ENCODE measurements around the gene SPATA6.
"Not testable (repeated sequence)": the region's sequence is repeated elsewhere in the genome, so short reads cannot be mapped to it uniquely, and the experiment has no call there.

Gene SPATA6

GRCh38 chr1:48391926-48392325 is 80.1 kb downstream of the SPATA6 start:
- H3K27ac ChIP-seq = no peak overlapping the region
- H3K4me3 ChIP-seq = no peak overlapping the region

- no peak overlapping the region for H3K27ac ChIP-seq
- no peak overlapping the region for H3K4me3 ChIP-seq
Measured at GRCh38 chr1:48387409-48387808, 84.6 kb downstream of the SPATA6 start.

DNA sequence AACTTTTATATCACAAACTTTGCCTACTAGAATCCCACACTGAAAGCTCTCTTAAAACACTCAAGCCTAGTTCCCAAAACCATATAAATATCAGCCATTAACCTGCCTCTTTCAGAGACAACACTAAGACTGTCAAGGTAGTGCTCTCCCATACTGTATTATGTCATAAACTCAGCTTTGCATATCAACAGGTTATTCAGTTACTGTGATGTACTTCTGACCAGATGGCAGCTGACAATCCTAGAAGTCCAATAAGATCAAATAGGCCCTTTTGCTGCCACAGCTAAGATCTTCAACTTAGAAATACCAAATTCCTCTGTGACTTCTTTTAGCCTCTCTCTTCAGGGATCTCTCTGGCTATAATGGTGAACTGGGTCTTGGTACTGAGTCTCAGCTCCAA is 97.2 kb downstream of the SPATA6 start:
- H3K4me3 ChIP-seq = no peak overlapping the region
- no peak overlapping the region for H3K27ac ChIP-seq

DNA sequence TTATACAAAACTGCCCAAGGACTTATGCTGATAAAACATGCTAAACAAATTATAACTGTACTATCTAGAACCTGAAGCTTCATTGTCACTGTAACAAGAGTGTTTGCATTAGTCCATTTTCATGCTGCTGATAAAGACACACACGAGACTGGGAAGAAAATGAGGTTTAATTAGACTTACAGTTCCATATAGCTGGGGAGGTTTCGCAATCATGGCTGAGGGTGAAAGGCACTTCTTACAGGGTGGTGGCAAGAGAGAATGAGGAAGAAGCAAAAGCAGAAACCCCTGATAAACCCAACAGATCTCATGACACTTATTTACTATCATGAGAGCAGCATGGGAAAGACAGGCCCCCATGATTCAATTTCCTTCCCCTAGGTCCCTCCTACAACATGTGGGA is 100.4 kb downstream of the SPATA6 start:
- Histone ChIP-seq H3K4me3 (no peak overlapping the region), H3K27ac (no peak overlapping the region)

GRCh38 chr1:48362901-48363300 is 109.1 kb downstream of the SPATA6 start:
- no peak overlapping the region for H3K4me3 ChIP-seq
- H3K27ac ChIP-seq = no peak overlapping the region

DNA sequence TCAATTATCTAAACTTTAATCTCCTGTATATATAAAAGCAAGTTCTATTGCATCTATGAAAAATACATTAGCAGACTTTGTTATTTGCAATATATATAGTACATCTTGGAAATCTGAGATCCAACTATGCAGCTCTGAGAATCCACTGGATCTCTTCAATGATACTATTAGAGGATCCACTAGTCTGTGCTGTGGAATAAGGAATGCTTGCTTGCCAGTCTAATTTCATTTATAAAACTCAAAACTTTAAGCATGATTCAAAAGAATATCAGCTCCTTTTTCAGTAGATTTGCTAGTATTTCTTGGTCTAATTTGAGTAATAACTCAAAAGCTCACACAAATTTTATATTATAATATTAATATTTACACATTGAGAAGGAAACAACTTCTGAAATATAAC is 115.1 kb downstream of the SPATA6 start:
- no peak overlapping the region for H3K27ac ChIP-seq

DNA sequence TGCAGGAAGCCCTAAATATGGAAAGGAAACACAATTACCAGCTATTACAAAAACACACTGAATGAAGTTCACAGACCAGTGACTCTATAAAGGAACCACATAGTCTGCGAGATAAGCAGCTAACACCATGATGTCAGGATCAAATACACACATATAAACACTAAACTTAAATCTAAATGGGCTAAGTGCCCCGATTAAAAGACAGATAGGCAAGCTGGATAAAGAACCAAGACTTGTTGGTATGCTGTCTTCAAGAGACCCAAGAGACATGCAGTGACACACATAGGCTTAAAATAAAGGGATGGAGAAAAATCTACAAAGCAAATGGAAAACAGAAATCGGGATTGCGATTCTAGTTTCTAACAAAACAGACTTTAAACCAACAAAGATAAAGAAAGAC is 127.6 kb downstream of the SPATA6 start:
- no peak overlapping the region for H3K4me3 ChIP-seq
- no peak overlapping the region for H3K27ac ChIP-seq

More for the DNA sequence above, 115.1 kb downstream of the SPATA6 start:
- H3K4me3 ChIP-seq = no peak overlapping the region

GRCh38 chr1:48341221-48341620 is 130.8 kb downstream of the SPATA6 start:
- Histone ChIP-seq H3K4me3 (no peak overlapping the region), H3K27ac (no peak overlapping the region)

DNA sequence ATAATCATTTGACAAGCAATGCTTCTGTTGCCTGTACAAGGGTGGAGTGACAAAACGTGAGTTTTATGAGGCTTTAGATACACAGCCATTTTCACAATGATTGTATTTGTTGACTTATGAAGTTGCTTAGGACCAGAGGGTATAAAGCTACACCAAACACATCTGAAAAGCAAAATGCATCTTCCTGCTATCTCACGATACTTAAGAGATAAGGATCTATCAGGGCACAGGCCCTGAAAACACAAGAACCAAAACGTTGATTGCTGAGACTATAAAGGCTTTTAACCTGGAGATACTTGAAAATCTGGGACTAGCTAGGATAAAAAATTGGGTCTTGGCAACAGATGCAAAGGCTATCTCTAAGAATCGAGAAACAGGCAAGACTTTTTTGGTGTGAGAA is 133.7 kb downstream of the SPATA6 start:
- Histone ChIP-seq H3K4me3 (no peak overlapping the region), H3K27ac (no peak overlapping the region)

DNA sequence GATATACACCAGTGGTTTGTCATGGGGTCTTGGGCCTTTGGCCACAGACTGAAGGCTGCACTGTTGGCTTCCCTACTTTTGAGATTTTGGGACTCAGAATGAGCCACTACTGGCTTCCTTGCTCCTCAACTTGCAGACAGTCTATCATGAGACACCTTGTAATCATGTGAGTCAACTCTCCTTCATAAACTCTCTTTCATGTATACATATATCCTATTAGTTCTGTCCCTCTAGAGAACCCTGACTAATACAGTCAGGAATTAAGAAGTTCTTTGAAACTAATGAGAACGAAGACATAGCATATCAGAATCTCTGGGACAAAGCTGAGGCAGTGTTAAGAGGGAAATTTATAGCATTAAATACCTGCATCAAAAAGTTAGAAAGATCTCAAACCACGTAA is 138.7 kb downstream of the SPATA6 start:
- Histone ChIP-seq H3K27ac (no peak overlapping the region), H3K4me3 (no peak overlapping the region)

DNA sequence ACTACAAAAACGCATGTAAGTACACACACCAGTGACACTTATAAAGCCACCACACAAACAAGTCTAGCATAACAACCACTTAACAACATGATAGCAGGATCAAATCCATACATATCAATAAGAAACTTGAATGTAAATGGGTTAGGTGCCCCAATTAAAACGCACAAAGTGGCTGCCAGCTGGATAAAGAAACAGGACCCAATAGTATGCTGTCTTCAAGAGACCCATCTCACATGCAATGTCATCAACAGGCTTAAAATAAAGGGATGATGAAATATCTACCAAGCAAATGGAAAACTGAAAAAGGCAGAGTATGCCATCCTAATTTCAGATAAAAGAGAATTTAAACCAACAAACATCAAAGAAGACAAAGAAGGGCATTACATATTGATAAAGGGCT is 139.9 kb downstream of the SPATA6 start:
- no peak overlapping the region for H3K4me3 ChIP-seq

GRCh38 chr1:48329905-48330304 is 142.1 kb downstream of the SPATA6 start:
- H3K4me3 ChIP-seq = no peak overlapping the region
- H3K27ac ChIP-seq = no peak overlapping the region

More for the DNA sequence above, 139.9 kb downstream of the SPATA6 start:
- no peak overlapping the region for H3K27ac ChIP-seq

GRCh38 chr1:48329486-48329885 is 142.5 kb downstream of the SPATA6 start:
- Histone ChIP-seq H3K4me3 (no peak overlapping the region), H3K27ac (no peak overlapping the region)

GRCh38 chr1:48311829-48312228 is 160.2 kb downstream of the SPATA6 start:
- not testable (repeated sequence) for H3K4me3 ChIP-seq, H3K27ac ChIP-seq

DNA sequence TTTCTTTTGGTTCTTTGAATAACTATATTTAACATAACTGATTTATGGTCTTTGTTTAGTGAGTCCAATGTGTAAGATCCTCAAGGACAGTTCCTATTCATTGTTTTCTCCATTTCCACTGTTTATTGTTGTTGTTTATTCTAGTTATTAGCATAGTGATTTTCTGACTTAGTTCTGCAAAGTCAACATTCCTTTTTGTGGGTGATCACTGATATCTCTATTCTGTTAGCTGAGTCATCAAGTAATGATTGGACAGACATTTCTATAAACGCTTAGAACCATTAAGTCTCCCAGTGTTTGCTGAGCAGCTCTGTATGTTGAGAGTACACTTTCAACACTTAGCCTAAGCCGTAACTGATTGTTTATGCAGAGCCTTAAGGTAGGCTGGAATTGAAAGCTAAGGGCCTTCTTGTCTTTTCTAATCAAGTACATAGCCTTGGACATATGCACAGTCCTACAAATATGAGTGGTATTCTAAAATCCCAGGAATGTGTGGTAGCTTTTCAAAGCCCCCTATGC is 162.4 kb downstream of the SPATA6 start:
- Histone ChIP-seq H3K27ac (no peak overlapping the region), H3K4me3 (no peak overlapping the region)

DNA sequence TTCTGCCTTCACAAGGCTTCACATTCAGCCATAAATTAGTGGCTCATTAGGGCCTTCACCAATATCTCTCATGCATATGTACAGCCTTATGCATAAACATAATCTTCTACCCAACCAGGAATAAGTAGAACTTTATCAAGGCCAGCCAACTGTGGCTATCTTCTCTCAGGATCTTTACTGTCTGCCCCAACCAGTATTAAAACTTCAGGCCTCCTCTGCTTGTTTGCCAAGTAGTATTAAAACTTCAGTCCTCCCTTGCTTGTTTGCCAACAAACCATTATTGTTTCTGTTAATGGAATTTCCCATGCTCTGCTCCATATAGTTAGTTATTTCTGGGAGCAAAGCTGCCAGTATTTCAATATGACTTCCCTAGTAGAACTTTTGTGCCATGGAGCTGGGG is 169.4 kb downstream of the SPATA6 start:
- H3K27ac ChIP-seq = no peak overlapping the region
- H3K4me3 ChIP-seq = no peak overlapping the region

DNA sequence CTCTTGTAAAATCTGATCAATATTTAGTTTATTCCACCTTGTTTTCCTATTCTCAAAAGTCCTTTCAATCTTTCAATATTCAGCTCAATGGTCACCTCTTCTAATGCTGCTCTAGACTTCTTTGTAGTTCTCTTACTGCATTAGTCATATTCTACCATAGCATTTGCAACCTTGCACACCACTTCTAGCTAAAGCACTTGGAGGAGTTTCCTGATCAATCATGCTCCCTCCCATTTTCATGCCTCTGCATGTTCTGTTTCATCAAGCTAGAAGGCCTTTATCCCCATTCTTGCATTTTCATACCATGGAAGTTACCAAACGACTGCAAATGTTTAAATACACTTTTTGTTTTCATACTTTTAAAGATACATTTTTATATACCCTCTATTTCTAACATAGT is 177.3 kb downstream of the SPATA6 start:
- Histone ChIP-seq H3K27ac (no peak overlapping the region), H3K4me3 (no peak overlapping the region)

- not testable (repeated sequence) for H3K4me3 ChIP-seq, H3K27ac ChIP-seq
Measured at GRCh38 chr1:48294094-48294493, 177.9 kb downstream of the SPATA6 start.

DNA sequence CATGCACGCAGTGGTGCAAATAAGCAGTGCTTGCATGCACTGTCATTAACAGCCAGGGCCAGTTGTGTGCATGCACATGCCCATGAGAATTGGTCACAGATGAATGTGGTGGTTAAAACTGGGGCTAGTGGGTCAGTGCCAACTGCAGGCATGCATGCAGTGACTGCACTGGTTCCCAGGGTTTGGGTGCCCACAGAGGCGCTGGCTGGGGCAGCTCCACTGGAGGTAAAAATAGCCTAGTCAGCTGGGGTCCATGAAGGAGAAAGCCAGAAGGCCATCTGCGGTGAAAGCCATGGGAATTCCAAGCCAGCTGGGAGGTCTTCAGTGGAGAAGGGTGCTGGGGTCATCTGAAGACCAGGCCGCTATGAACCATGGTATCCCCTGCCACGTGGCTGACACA is 179.3 kb downstream of the SPATA6 start:
- no peak overlapping the region for H3K4me3 ChIP-seq
- no peak overlapping the region for H3K27ac ChIP-seq

DNA sequence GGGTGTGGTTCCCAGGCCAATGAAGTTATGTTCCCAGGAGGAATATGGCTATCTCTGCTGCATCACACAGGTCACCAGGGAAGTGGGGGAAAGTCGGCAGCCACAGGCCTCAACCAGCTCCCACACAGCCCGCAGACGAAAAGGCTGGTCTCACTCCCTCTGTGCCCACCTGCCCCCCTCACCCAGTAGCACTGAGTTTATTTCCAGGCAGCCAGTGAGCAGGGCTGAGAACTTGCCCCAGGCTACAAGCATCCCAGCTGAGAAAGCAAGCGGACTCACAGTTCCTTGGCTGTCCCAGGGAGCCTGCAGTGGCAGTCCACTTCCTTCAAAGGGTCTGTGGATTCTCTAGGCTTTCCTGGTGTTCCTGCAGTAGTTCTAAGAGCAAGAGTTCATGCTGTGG is 180.6 kb downstream of the SPATA6 start:
- no peak overlapping the region for H3K4me3 ChIP-seq
- H3K27ac ChIP-seq = no peak overlapping the region

DNA sequence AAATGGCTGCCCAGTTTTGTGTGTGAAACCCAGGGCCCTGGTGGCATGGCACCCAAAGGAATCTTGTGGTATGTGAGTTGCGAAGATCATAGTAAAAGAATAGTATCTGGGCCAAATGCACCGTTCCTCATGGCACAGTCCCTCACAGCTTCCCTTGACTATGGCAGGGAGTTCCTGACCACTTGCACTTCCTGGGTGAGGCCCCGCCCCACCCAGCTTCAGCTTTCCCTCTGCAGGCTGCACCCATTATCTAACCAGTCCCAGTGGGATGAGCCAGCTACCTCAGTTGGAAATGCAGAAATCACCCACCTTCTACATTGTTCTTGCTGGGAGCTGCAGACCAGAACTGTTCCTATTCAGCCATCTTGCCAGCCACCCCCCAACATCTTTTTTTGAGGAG is 186.5 kb downstream of the SPATA6 start:
- no peak overlapping the region for H3K4me3 ChIP-seq
- H3K27ac ChIP-seq = no peak overlapping the region

GRCh38 chr1:48284696-48285420 is 187.1 kb downstream of the SPATA6 start:
- H3K4me3 ChIP-seq, H3K27ac ChIP-seq: not testable (repeated sequence)

Data from skin epidermis (tissue), 12 donors.